Limb (tissue), 2 donors: ENCODE results near the gene IER3.
A peak's percentile ranks its signal among the peaks of the same experiment; 100 is the strongest.
"Not testable (repeated sequence)": the region's sequence is repeated elsewhere in the genome, so short reads cannot be mapped to it uniquely, and the experiment has no call there.

Source experiments
- DNase-seq, 2 donors: peaks; one replicate each; pipeline ENCODE4 v3.0.0-alpha.2; 2016; ENCODE audit errors: extremely low spot score in 2 of 2

The IER3 gene

DNA sequence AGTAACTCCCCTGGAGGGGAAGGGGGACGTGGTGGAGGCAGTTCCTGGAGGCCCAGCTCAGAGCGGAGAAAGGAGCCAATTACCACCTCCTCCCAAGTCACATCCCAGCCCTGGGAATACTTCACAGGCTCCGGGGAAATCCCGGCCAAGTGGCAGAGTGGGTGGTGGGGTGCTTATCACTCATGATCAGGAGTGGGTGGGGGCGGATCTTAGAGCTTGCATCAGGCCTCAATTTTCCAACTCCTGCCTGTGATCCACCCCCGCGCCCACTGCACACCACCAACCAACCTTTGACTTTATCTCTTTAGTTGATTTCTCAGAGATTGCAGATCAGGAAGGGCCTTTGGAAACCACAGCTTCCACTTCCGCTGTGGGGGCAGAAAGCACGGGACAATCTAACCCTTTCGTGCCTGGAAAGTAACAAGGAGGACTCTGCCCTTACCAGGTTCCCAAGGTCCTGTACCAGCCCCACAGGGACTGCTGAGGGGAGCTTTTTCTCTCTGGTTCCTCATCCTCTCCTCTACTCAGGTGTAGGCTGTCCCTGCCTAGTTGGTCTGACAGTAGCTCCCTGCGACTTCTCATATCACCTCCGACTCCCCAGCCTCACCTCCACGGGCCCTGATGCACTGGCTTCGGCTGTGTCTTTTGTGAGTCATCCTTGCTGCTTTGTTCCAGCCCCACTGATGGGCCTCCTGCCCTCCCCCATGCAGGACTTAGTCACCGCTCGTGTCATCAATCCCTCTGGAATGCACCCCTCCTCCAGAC is 24.9 kb upstream of the IER3 start:
- DNase-seq = no peak

DNA sequence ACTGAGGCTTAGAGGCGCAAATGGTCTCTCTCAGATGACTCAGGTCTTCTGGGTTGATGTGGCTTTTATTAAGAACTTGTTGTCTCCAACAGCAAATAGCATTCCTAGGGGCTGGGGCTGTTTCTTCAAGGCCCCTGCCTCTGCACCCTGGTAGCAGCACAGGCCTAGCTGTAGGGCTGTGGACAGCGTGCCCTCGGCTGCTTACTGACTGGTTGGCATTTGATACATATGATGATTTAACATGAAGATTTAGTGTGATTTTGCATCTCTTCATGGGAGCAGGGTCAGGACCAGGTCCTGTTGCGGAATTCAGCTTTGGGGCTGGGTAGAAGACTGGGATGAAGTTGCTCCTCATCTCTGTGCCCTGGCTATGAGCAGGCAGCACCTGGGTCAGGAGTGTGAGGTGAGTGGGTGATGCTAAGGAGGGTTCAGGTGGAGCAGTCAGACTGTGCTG is 24.3 kb upstream of the IER3 start:
- DNase-seq = no peak

DNA sequence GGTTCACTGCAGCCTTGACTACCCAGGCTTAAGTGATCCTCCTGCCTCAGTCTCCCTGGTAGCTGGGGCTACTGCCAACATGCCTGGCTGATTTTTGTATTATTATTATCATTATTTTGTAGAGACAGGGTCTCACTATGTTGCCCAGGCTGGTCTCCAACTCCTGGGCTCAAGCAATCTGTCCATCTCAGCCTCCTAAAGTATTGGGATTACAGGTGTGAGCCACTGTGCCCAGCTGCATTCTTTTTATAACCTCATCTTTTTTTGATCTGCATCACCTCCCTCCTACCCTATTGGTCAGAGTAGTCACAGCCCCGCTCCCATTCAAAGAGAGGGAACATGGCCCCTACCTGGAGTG is 23.6 kb upstream of the IER3 start:
- DNase-seq = no peak

DNA sequence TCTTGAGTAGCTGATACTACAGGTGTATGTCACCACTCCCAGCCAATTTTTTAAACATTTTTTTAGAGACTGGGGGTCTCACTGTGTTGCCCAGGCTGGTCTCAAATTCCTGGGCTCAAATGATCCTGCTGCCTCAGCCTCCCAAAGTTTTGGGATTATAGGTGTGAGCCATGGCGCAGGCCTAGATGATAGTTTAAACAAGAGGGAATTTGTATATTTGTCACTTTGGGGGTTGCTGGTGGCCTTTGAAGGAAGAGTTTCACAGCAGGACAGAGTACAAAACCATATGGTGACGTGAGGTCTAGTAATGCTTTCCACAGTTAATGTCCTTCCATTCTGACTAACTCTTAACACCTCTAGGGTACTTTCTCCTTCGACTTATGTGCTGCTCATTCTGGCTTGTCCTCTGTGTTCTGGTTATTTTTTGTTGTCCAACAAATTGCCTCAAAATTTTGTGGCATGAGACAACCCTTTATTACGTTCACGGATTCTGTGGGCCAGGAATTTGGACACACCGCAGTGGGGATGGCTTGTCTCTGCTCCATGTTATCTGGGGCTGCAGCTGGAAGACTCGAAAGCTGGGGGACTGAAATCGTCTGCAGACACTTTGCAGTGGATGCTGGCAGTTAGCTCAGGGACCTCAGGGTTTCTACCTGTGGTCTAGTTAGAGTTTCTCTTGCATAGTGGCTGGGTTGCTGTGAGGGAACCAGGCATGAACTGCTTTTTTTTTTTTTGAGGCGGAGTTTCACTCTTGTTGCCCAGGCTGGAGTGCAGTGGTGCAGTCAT is 23.0 kb upstream of the IER3 start:
- DNase-seq = no peak

DNA sequence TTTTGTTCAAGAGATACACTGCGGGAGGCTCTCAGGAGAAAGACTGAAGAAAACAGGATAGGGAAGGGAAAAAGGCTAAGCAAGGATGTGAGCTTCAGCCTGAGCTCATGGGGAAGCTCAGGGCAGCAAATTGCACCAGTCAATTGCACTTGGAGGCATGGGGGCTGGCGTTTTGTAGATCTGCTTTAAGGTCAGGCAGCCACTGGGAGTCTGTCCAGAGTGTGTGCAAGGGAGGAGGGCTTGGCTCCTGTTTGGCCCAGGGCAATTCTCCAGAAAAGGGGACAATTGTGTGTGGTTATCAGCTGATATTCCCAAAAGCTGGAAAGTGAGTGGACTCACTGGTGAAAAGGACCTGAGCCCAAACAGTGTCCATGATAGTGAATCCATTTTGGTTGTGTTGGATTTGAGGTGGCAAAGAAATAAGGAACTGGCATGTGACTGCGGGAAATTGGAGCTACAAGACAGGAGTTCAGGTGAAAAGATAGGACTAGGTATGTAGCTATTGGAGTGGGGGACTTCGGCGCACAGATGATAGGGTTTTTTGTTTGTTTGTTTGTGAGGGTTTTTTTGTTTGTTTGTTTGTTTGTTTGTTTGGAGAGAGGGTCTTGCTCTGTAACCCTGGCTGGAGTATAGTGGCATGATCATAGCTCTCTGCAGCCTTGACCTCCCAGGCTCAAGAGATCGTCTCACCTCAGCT is 22.3 kb upstream of the IER3 start:
- DNase-seq = no peak

DNA sequence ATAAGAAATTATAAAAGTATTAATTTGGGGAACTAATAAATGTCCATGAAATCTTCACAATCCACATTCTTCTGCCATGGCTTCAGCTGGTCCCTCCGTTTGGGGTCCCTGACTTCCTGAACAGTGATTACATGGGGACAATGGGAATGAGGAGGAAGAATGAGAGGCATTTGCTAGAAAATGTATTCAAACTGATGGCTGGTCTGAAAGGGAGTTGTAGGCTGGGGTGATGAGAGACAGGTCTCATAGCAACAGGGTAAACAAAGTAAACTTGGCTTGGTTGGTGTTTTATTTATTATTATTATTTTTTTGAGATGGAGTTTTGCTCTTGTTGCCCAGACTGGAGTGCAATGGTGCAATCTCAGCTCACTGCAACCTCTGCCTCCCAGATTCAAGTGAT is 21.1 kb upstream of the IER3 start:
- DNase-seq = not testable (repeated sequence)

DNA sequence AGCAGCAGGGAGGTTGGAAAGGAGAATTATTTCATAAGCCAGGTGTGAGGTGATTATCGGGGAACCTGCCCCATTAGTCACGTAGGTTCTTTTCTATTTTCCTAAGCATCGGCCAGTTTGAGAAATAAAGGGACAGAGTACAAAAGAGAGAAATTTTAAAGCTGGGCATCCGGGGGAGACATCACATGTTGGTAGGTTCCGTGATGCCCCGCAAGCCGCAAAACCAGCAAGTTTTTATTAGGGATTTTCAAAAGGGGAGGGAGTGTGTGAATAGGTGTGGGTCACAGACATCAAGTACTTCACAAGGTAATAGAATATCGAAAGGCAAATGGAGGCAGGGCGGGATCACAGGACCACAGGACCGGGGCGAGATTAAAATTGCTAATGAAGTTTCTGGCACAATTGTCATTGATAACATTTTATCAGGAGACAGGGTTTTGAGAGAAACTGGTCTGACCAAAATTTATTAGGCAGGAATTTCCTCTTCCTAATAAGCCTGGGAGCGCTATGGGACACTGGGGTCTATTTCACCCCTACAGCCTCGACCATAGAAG is 20.2 kb upstream of the IER3 start:
- DNase-seq = not testable (repeated sequence)

DNA sequence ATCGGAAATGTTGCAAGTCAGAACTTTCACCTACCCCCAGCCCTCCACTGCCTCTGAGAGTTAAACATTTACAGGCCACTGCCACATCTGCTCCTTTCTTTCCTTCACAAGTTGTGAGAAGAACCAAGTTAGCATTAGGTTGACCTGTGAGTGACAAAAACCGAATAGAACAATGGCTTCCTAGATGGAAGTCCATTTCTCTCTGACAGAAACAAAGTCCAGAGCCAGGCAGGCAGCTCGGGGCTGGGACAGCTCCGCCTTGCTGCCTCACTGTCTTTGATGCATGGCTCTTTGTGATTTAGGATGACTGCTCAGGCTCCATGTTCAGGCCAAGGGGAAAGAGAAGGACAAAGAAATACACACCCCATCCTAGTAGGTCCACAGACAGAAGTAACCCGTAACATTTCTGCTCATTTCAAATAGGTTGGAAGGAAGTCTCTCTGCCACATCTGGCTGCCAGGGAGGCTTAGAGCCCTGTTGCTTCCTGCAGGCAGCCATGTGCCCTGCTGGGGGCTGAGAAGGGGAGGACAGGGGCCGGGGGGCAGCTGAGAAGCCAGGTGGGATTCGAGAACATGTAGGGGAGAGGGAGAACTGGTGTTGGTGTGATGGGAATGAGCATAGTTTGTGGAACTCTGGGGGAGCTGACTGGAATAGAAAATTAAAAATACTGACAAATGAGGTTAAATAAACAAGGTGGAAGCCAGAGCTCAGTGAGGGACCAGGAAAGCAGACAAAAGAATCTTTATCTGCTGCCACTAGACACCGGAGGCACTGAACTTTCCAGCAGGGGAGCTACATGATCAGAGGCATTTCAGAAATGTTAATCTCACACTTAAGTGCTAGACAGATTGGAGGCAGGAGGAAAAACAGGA is 19.5 kb upstream of the IER3 start:
- DNase-seq = no peak

DNA sequence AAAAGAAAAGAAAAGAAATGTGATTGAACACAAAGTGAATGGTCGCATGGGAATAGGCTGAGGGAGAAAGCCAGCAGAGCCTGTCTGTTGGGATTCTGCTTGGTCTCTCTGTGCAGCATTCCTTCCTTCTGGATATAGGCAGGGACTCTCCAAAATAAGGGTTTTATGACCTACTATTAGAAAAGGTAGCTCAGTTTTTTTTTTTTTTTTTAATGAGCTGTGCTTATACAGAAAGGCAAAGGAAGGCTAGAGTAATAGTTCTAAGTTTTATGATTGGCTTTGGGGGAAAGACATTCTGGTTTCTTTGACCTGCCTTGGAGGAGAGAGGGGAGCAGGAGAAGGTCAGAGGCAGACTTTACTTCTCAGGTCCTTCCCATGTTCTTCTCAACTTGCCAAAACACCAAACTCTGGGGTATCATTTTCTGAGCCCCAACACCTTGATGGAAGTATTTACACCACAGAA is 18.8 kb upstream of the IER3 start:
- DNase-seq = no peak

DNA sequence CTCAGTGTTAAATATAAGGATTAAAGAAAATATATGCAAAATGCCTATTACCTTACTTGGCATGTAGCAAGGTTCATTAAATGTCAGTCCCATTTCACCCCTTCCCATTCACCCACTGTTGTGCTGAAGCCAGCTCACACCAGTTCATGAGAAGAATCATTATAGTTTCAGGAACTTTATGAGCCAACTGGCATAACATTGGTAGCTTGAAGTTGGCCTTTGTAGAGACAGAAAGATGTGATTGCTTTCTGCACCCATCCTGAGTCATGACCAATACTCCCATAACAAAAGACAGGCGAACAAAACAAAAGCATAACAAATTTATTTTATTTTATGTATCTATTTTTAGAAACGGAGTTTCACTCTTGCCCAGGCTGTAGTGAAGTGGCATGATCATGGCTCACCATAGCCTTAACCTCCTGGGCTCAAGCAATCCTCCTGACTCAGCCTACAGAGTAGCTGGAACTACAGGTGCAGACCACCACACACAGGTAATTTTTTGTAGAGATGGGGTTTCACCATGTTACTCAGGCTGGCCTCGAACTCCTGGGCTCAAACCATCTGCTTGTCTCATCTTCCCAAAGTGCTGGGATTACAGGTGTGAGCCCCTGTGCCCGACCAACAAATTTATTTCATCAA is 17.6 kb upstream of the IER3 start:
- no peak for DNase-seq

DNA sequence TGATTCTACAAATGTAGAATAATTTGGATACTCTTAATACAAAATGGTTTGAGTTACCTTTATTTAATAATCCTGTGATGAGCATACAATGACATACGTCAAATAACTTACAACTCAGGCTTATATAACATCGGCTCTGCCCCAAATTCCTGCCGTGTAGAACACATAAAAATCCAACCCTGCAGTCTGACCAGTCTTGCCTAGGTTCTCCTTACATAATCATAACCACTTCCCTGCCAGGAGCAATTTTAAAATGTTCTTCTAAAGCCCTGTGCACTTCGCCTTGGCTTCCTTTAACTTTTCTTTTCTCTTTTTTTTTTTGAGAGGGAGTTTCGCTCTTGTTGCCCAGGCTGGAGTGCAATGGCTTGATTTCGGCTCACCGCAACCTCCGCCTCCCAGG is 16.2 kb upstream of the IER3 start:
- DNase-seq = no peak

DNA sequence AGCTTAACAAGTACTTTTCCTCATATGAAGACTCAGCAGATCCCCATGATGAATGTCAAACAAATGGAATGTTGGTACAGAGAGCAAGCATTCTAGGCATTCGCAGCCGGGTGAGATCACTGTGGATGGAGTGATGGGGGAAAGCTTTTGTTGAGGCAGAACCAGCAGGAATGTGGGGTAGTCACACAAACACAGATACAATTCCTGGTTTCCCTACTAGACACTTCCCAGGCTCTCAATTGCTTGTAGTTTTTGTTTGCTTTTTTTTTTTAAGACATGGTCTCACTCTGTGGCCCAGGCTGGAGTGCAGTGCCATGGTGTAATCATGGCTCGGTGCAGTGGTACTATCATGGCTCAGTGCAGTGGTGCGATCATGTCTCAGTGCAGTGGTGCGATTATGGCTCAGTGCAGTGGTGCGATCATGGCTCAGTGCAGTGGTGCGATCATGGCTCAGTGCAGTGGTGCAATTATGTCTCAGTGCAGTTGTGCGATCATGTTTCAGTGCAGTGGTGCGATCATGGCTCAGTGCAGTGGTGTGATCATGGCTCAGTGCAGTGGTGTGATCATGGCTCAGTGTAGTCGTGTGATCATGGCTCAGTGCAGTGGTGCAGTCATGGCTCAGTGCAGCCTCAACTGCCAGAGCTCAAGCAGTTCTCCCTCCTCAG is 15.4 kb upstream of the IER3 start:
- DNase-seq = no peak

DNA sequence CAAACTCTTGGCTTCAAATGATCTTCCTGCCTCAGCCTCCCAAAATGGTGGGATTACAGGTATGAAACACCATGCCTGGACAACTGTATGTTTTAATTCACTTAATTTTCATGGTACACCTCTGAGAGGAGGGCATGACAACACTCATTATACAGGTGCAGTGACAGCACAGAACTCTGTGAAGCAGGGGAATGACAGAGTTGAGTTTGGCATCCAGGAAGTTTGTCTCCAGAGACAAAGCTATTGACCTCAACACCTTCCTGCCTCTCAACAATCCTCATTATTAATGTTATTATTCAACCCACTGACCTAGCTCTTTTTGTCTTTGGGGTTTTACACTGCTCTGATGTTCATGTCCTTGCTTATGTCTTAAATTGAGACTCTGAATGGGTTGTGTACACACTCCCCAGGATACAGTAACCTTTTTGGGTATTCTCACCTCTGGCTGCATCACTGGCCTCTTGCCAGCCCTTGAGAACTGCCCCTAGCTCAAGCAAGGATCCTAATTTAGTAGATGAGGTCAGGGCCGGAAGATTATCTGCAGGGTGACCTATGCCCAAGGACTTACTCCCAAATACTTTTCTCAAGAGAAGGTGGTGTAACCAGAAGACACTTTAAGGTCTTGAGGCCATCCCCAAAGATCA is 13.0 kb upstream of the IER3 start:
- DNase-seq = no peak

DNA sequence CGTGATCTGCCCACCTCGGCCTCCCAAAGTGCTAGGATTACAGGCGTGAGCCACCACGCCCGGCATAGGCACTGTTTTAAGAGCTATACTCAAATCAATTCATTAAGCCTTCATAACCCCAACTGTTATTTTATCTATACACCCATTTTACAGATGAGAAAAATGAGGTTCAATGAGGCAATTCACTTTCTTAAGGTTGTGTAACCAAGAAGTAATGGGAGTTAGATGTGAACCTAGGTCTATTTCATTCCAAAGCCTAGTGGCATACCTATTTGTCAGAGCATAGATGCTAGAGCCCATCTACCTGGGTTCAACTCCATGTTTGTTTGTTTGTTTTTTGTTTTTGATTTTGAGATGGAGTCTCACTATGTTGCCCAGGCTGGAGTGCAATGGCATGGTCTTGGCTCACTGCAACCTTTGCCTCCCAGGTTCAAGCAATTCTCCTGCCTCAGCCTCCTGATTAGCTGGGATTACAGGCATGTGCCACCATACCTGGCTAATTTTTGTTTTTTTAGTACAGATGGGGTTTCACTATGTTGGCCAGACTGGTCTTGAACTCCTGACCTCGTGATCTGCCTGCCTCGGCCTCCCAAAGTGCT is 12.2 kb upstream of the IER3 start:
- DNase-seq = not testable (repeated sequence)

DNA sequence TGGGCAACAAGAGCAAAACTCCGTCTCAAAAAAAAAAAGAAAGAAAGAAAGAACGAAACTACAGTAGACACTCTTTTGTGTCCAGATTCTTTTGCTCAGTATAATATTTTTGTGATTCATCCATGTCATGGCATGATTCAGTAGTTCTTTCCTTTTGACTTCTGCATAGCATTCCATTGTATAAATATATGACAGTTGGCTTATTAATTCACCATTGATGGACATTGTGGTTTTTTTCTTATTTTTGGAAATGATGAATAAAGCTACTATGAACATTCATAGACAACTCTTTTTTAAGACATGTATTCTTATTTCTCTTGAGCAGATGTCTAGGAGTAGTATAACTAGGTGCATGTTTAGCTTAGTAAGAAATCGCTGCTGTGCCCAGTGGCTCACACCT is 10.3 kb upstream of the IER3 start:
- no peak for DNase-seq

DNA sequence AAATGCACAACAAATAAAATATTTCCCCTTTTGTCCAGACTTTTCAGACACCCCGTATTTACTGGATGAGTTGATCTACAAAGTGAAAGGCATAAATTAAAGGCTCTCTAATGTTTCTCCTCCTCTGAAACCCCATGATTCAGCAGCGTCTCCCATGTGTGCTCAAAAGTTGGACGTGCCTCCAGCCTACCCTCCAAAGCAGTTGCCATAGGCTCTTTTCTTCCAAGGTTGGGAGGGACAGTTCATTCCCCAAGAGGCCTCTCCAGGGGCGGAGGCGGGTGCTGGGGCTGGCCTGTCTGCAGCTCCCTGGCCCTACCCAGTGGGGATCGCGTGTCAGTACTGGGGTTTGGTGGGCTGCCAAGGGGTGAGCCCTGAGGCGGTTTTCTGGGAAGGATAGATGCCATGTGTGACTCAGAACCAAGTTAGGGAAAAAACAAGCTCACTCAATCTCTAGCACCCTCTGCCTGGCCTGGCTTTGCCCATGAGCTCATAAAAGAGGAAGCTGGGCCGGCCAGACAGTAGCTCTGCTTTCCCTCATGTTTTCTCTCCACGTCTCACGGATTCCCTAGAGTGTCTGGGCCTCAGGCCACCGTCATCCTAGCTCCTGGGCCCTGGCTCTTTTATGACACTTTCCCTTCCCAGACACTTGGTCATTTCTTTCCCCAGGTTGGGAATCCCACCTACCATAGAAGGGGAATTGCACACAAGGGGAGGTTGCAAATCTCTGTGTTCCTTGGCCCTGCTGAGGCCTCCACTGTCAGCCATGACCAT is 8.0 kb upstream of the IER3 start:
- DNase-seq = peak; percentile 65 to 79

DNA sequence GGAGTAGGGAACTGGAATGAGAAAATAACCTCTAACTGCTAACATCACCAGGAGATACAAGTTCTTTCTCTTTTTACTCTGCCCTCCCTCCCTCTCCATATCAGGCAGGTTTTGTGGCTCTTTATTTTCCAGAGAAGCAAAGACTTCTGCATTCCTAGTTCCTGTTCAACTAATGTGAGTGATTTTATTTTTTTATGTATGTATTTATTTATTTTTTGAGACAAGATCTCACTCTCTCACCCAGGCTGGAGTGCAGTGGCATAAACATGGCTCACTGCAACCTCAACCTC is 6.0 kb upstream of the IER3 start:
- DNase-seq = no peak

DNA sequence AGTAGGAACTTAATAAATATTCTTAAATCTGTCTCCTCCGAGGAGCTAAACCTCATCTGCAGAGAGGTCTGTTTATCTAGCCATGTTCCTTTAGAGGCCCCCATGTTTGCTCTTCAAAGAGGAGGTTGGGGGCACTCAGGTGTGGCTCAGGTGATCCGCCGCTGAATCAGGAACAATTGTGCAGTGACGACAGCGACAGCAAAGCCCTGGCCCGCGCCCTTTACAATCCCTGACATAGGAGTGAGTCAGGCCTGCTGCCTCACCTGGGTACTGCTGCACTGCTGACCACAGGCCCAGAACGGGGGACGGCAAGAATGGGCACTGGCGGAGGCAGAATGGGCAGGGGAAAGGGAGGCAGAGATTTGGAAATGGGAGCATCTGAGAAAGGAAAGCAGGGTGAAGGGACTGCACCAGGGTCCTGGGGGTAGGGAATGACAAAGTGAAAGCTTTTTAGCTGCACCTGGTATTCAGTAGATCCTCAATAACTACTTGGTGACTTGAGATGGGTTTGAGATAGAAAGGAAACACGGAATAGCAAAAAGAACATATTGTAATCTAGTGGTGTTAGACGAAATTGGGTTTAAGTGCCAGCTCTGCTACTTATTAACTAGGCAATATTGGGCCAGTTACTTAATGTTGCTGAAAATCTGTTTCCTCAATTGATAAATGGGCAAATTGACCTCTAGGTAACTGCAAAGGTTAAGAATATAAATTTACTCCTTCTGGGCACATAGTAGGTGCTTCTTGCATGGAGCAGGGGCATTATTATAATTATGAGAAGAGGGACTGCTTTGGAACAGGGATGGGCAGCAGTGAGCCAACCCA is 5.4 kb upstream of the IER3 start:
- DNase-seq = no peak
